GM23248 (cell line): Measurements from ENCODE around the gene OCIAD1.

Source experiments
- EZH2 ChIP-seq: fragments of 200-600 bp; sonication (generic); IDR thresholded peaks from 2 replicates; pipeline ENCODE4 v1.6.1; 2018; ENCODE audit warnings: antibody characterized with exemption, mild to moderate bottlenecking; ENCODE audit not compliant: insufficient read depth, poor library complexity, severe bottlenecking
- EZH2phosphoT487 ChIP-seq: fragments of 200-600 bp; sonication (generic); IDR thresholded peaks from 2 replicates; pipeline ENCODE4 v1.6.1; 2018; ENCODE audit warnings: antibody characterized with exemption, moderate library complexity, mild to moderate bottlenecking, low read depth; ENCODE audit not compliant: insufficient read depth

DNA sequence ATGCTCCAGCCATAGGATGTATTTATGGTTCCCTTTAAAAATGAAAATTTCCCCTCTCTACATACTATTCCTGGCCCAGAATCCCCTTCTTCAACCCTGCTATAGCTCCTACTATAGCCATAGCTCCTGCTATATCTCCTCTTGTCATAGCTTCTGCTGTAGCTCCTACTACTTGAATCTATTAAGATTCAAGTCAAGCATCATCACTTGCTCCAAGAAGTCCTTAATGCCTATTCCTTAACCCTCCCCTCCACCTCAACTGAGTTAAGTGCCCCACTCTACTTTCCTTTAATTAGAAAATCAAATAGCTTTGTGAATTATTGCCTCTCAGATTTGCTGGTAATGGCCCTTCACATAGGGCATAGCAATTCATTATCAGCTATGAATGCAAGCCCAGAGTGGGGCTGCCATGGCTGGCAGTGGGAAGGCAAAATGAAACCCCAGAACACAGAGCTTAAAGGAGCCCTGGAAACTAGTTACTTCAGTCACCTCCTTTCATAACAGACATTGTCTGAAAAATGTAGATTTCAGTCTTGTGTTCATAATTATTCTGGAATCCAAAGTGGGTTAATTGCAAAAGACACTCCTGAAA, 60.2 kb downstream of the OCIAD1 start:
- TF ChIP-seq EZH2phosphoT487: no peak
- TF ChIP-seq EZH2: no peak
